NB4 (cell line): ENCODE results near the gene CFAP161.

Experiments
- DNase-seq: peaks from one replicate; pipeline ENCODE4 v3.0.0; 2010; ENCODE audit warnings: low read depth
- H3K4me3 ChIP-seq: one replicate; pipeline ENCODE4 v1.5.1; 2011; ENCODE audit warnings: mild to moderate bottlenecking, low read depth, low read length, moderate library complexity
- MYC ChIP-seq: IDR thresholded peaks from 2 replicates; pipeline ENCODE4 v1.6.1; 2011; ENCODE audit warnings: low read depth, low read length
- POLR2A ChIP-seq: IDR thresholded peaks from 2 replicates; pipeline ENCODE4 v1.6.1; 2011; ENCODE audit warnings: mild to moderate bottlenecking; ENCODE audit not compliant: insufficient read length; ENCODE audit errors: extremely low read depth
- TF ChIP-seq, protein P1 (sequence below): IDR thresholded peaks from one replicate; pipeline ENCODE4 v1.5.1; 2012; ENCODE audit warnings: low read depth, low read length
- TF ChIP-seq, protein P2 (sequence below): IDR thresholded peaks from 2 replicates; pipeline ENCODE4 v1.6.1; 2011; ENCODE audit warnings: low read depth, low read length

CFAP161 gene

GRCh38 chr15:81111018-81111417, 23.1 kb upstream of the CFAP161 start:
- H3K4me3 ChIP-seq, result no peak overlapping the region
- TF ChIP-seq, protein P1, sequence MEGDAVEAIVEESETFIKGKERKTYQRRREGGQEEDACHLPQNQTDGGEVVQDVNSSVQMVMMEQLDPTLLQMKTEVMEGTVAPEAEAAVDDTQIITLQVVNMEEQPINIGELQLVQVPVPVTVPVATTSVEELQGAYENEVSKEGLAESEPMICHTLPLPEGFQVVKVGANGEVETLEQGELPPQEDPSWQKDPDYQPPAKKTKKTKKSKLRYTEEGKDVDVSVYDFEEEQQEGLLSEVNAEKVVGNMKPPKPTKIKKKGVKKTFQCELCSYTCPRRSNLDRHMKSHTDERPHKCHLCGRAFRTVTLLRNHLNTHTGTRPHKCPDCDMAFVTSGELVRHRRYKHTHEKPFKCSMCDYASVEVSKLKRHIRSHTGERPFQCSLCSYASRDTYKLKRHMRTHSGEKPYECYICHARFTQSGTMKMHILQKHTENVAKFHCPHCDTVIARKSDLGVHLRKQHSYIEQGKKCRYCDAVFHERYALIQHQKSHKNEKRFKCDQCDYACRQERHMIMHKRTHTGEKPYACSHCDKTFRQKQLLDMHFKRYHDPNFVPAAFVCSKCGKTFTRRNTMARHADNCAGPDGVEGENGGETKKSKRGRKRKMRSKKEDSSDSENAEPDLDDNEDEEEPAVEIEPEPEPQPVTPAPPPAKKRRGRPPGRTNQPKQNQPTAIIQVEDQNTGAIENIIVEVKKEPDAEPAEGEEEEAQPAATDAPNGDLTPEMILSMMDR, result no peak
- TF ChIP-seq, protein P2, sequence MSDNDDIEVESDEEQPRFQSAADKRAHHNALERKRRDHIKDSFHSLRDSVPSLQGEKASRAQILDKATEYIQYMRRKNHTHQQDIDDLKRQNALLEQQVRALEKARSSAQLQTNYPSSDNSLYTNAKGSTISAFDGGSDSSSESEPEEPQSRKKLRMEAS, result no peak
- no peak for TF ChIP-seq MYC
- DNase-seq, result no peak

DNA sequence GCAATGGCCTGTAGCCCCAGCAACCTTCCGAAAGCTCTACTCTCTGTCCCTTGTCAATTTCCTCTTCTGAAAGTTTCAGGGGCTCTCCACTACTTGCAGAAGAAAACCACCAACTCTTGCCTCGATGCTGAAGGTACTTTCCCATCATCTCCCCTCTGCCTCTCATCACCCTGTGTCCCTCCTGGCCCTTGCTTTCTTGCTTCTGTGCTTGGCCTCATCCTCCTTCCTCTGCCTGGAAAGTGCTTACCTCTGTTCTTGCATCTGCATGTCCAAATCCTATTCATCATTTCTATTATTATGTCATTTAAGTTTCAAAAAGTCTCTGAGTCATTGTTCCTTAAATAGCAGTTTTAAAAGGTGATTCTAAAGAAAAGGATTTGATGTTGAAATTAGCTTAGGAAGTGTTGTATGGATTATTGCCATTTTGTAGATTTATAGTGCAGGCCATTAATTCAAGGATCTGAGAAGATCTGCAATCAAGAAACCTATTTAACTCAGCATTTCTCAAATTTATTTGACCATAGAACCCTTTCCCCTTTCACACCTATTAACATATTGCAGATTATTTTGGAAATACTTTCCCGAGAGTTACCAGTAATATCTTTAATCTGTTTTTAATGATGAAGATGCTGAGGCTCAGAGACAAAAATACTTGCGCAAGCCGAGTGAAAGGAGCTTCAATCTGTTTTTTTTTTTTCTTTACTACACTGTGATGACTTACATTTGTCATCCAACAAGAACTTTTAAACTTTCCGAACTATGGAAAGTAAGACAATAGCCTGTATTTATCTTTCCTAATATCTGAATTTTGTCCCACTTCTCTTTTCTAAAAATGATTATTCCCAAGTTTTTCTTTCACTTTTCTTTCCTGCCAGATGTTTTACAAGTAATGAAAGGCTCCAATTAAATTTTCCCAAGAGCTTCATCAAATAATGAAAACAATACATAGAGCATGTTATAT, 22.3 kb upstream of the CFAP161 start:
- TF ChIP-seq, protein P1, result no peak
- TF ChIP-seq MYC, result no peak
- no peak for TF ChIP-seq POLR2A
- TF ChIP-seq, protein P2, result no peak
- H3K4me3 ChIP-seq, result no peak overlapping the region
- DNase-seq, result no peak

GRCh38 chr15:81113204-81113657, 20.8 kb upstream of the CFAP161 start:
- no peak overlapping the region for H3K4me3 ChIP-seq
- no peak for DNase-seq
- TF ChIP-seq MYC (no peak), POLR2A (no peak)
- TF ChIP-seq, protein P1, result no peak
- TF ChIP-seq, protein P2, result no peak

DNA sequence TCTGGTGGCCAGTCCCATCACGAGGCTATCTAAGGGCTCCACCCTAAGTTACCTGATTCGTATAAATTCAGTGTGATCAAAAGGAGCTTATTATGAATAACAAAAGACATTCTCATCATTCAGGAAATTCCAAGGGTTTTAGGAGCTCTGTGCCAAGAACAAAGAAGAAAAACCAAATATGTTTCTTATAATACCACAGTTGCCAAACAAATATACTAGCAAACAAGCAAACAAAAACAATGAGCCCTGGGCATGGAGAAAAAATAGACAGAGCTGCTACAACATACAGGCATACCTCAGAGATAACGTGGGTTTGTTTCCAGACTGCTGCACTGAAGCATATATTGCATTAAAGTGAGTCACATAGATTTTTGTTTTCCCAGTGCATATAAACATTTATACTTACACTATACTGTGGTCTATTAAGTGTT, 20.2 kb upstream of the CFAP161 start:
- DNase-seq, result no peak
- TF ChIP-seq, protein P1, result no peak
- TF ChIP-seq MYC (no peak), POLR2A (no peak)
- TF ChIP-seq, protein P2, result no peak
- H3K4me3 ChIP-seq, result no peak overlapping the region

DNA sequence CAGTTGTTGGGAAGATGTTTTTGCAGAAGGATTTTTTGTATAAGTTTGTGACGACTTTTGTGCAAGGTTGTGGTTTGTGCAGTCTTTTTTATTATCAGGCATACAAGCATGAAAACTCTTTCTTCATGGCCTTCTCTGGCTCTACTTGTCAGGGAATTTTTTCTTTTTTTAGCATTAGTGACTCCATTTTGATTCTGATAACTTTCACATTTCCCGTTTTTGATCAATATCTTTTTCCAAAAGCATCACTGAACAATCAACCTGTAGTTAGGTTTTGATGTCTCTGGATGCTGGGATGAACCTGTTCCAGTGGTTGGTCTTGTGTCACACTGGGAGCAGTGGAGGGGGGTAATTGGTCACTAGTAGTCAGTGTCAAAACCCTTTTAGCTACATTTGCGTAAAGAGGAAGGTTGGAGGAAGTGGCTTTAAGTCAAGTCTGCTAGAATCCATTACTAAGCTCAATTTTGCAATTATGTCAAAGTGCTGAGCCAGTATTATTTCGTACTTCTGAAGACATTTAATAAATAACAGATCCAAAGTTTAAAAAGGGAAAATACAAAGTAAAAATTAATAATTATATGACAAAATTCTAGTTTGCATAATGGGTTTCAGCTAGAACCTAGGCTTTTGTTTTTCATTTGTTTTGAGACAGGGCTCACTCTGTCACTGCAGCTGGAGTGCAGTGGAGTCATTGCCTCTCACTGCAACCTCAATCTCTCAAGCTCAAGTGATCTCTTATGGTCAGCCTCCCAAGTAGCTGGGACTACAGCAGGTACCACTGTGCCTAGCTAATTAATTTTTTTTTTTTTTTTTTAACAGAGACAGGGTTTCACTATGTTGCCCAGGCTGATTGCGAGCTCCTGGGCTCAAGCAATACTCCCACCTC, 18.8 kb upstream of the CFAP161 start:
- peak; percentile 37 for DNase-seq
- H3K4me3 ChIP-seq, result no peak overlapping the region
- TF ChIP-seq MYC (no peak), POLR2A (no peak)
- TF ChIP-seq, protein P1, result no peak
- TF ChIP-seq, protein P2, result no peak
